IPS-18c (cell line): ENCODE data around the gene ELMO3.
A peak's percentile ranks its signal among the peaks of the same experiment; 100 is the strongest.

Source experiments
- H3K4me3 ChIP-seq: 2 replicates; pipeline ENCODE4 v1.7.0; 2013; ENCODE audit warnings: low read depth, mild to moderate bottlenecking, low read length, moderate library complexity; ENCODE audit not compliant: insufficient read depth
- H3K9me3 ChIP-seq: one replicate; pipeline ENCODE4 v1.6.1; 2013; ENCODE audit warnings: mild to moderate bottlenecking, low read length, moderate library complexity; ENCODE audit not compliant: control insufficient read depth, insufficient read depth

ELMO3 gene

DNA sequence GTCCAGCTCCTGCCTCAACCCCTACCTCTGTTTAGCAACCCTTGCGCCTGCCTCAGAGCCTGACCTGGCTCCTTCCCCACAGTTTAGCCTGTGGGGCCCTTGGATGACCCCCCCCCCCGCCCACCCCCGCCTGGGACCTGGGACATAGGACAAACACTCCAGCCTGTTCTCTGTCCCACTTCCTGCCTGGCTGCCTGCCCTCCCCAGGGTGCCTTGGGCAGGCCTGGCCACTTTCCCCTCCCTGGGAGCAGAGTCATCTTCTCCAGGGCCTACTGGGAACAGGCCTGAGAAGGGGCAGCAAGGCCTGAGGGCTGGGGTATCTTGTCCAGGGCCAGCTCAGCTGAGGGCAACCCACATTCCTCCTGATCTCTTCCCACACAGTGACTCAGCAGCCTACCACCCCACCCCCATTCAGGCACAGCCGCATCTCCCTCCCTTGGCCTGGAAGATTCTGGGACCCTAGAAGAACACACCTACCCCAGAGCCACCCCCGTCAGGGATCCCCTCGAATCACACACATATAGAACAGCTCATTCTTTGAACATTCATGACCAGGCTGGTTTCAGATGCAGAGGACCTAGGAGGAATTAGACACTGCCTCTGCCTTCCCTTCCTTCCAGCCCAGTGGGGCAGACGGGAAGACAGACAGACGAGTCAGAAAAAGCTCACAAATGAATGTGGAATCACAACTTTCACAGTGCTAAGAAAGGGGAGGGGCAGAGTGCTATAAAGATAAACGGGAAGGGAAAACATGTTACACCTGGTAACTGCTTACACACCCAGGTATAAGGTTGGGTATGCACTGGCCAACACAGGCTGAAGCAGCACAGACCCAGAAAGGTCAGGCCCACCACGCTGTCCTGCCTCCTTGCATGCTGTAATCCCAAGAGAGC lies 42.3 kb downstream of the ELMO3 start:
- Histone ChIP-seq H3K9me3 (no peaks in the 10 kb centered on the region), H3K4me3 (no peak overlapping the region)

DNA sequence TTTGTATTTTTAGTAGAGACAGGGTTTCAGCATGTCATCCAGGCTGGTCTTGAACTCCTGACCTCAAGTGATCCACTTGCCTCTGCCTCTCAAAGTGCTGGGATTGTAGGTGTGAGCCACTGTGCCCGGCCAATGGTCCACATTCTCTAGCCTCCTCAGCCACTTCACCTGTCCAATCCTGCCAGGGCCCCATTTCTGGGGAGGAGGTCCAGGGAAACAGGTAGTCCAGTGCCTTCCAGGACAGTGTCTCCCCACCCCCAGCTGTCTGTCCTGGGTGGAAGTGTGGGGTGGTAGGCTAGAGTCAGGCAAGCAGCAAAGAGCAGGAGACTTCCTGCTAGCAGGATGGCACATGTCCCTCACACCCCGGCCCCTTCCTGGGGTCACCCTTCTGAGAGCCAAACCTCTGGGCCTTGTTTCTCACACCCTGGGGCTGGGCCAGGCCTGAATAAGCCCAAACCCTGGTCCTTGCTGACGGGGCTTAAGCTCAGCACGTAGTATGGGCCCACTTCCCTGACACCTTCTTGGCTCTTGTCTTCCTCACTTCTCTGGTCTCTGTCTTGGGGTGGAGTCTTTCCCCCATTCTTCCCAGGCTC lies 43.3 kb downstream of the ELMO3 start:
- no peaks in the 10 kb centered on the region for H3K9me3 ChIP-seq

DNA sequence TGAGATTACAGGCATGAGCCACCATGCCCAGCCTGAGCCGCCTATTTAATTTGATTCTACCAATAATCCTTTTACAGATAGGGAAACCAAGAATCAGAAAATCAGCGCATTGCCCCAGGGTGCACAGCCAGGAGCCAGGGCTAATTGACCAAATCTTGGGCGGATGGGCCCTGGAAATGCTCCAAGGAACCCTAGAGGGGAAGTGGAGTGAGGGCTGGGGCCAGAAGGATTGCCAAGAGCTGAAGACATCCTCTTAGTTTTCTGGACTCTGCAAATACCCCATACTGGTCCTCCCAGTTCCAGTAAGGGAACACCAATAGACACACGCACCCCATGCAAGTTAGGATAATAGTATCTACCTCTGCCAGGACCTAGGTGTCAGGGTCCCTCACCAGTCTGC lies 44.5 kb downstream of the ELMO3 start:
- Histone ChIP-seq H3K9me3 (no peaks in the 10 kb centered on the region), H3K4me3 (no peak overlapping the region)

More for the DNA sequence above, 43.3 kb downstream of the ELMO3 start:
- H3K4me3 ChIP-seq = no peak overlapping the region

DNA sequence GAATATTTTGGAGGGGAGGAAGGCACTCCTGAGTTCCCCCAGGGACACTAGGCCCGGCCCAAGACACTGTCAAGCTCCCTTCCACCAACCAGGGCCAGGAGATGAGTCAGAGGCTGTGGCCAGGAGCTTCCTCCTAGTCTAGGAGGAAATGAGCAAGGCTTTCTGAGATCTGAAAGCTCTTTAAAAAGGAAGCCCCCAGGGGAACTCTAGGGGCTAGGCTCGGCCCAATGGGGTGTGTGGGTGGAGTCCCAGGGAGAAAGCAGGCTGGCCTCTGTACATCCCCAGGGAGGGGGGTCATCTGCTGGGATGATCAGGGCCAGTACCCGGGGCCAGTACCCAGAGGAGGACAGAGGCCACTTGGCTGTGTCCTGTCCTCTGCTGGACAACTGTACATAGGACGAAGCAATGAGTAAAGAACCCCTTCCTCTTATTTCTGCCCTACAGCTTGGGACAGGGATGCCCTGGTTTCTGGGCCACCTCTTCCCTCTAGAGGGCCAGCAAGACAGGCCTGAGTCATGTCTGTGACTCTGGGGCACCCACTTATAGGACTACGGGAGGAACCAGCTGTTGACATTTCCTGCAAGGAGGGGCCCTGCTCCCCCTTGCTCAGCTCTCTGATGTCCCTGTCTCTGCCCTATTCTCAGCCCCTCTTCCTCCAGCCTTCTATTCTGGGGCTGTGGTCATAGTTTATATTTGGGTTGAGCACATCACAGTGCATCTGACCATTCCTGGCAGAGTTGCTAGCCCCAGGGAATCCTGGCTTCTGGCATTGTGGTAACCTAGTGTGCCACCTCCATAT lies 45.7 kb downstream of the ELMO3 start:
- Histone ChIP-seq H3K9me3 (no peaks in the 10 kb centered on the region), H3K4me3 (no peak overlapping the region)

DNA sequence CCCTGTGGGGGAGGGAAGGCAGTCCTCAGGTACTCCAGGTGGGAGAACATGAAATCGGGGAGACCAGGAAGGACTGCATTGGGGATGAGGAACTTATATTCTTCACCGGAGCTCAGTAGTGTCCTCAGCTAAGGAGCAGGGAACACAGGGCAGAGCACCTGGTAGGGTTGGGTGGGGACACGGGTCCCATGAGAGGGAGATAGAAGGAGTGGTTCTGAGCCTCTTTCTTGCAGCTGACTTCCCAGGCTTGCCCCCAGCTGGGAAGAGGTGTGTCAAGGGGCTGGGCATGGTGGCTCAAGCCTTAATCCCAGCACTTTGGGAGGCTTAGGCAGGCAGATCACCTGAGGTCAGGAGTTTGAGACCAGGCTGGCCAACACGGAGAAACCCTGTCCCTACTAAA lies 46.3 kb downstream of the ELMO3 start:
- peak overlapping the region; percentile 9; the same call in 1 of the 2 replicates for H3K4me3 ChIP-seq

DNA sequence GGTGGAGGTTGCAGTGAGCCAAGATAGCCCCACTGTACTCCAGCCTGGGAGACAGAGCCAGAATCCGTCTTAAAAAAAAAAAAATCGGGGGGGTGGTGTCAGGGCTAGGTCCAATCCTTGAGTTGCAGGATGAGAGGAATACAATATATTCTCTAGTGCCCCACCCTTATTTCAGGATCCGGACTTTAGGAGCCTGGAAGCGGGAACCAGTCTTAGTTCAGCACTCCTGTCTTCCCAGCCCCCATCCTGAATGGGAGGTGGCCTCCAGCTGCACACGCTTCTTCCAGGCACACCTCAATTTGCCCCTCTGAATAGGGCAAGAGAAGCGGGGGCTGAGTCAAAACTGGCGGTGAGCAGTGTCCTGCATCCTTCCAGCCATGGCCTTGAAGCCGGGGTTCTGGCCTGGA lies 46.7 kb downstream of the ELMO3 start:
- Histone ChIP-seq H3K4me3 (peak overlapping the region; percentile 84), H3K9me3 (no peaks in the 10 kb centered on the region)

More for the DNA sequence above, 46.3 kb downstream of the ELMO3 start:
- no peaks in the 10 kb centered on the region for H3K9me3 ChIP-seq

DNA sequence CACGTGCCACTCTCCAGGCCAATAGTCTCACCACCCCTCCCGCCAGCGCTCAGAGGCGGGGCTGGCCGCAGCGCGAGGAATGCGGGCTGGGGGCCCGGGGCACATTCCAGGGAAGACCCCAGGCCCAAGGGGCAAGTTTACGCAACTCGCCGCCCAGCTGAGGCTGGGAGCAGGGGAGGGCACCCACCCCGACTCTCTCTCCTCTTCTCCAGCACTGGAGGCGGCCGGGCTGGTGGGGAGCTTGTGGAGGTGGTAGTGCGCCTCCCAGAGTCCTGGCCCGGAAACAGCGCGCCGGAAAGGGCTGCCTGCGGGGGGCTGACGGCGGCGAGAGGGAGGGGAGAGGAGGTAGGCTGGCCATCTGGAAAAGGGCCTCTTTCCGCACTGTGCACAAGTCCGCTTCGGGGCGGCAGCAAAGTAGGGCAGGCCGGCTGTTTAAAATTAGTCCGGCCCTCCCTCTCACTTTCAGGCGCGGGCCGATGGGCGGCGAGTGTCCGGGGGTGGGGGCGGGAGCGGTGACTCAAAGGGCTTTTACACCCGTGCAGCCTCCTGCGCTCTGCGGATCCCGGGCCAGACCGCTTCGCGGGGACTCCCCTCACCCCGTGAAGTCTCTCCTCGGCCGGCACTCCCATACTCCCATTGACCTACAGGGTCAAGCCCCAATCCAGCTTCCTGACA lies 47.3 kb downstream of the ELMO3 start:
- Histone ChIP-seq H3K4me3 (peak overlapping the region; percentile 84), H3K9me3 (no peaks in the 10 kb centered on the region)

DNA sequence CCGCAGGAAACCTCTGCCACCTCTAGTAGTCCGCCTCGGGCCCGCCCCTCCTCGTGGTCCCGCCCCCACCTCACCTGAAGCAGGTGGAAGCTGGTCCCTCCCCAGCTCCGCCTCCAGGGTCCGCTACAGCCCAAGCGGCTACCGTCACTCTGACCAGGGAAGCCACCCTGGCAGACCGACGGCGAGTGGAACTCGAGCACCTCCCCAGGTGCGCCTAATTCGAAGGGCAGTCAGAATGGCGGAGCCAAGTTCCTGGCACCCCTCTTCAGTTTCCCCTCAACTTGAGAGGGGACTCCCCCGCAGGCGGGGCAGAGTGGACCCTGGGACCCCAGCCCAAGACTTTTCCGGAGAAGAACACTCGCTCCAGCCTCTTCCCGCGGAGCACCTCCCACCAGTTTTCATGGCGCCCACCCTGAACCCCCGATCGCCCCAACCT lies 47.8 kb downstream of the ELMO3 start:
- Histone ChIP-seq H3K9me3 (no peaks in the 10 kb centered on the region), H3K4me3 (peak overlapping the region; percentile 84)

DNA sequence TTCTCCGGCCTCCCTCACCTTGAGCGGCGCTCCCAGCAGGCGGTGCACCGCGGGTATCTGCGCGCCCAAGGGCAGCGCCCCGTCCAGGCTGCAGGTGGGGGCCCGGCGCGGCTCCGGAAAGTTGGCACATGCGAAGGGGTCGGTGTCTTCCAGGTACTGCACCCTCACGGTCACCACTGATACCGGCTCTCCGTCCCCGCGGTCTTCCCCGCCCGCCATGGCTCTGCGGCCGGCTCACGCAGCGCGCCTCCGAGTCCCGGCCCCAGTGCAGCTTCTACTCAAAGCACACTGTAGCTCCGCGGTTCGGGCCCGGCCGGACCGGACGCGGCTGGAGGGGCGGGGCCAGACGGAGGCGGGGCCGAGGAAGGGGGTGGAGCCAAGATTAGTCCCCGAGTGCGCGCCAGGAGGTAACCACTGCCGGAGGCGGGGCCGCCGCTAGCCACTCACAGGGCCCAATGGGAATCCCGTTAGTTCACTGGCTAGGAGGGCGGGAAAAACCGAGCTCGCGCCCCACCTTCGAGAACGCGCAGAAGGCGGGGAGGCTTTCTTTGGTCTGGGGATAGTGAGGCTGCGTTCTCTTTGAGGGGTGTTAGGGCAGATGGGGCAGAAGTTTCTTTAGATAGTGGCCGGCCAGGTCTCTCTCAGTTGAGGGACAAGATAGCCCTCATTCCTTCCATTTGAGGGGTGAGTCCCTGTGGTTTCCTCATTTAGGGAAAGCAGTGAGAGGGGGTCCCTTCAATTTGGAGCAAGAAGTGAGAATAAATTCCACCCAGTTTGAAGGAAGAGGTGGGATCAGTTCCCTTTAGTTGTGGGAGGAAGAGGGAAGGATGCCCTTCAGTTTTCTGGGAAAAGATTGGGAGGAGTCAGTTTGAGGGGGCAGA lies 48.5 kb downstream of the ELMO3 start, which contains the start of gene FHOD1:
Gene FHOD1 (minus strand): TSS at position 290 of the 881 bp plus-strand sequence. CDS start 71 bp downstream, at position 219.
- Histone ChIP-seq H3K4me3 (peak within 1 kb of the TSS; percentile 84), H3K9me3 (no peaks in the 10 kb centered on the region)

DNA sequence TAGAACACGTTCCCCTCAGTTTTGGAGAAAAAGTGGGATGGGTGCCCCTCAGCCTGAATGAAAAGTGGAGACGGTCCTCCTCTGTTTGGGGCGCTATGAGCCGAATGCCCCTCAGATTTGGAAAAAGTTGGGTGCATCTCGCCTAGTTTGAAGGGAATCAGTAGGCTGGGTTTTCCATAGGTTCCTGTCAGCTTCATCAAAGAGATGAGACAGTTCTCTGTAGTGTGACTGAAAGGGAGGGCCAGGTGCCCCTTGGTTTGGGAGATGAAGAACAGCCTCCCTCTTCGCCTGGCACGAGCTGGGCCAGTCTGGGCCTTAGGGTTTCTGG lies 49.1 kb downstream of the ELMO3 start:
- Histone ChIP-seq H3K4me3 (peak overlapping the region; percentile 71), H3K9me3 (no peaks in the 10 kb centered on the region)

DNA sequence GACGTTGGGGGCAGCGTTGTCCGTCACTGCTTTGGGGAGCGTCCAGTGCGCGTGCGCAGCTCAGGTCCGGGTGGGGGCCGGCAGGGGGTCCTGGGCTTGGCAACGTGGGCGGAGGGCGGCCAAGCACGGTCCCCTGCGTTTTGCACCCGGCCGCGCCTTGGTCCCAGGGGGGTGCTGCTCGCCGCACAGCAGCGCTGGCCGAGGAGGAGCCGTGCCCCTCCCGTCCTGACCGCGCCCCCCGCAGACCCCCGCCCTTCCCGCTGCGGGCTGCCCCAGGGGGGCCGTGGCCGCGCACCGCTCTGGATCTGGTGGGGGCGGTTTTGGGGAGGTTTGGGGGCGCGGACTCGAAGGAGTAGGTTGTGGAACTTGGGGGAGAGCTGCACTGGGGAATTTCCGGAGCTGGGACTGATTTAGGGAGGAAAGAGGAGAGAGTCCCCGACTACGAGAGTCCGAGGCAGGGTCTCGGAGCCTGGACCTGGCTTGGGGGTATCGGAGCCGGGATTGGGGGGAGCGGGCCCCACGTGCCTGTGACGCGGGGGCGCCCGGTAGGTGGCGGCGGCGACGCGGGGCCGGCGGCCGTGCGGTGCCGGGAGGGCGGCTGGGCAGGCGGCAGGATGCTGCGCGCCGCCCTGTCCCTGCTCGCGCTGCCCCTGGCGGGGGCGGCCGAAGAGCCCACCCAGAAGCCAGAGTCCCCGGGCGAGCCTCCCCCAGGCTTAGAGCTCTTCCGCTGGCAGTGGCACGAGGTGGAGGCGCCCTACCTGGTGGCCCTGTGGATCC lies 49.7 kb downstream of the ELMO3 start, which contains the start of gene SLC9A5:
Gene SLC9A5 (plus strand): TSS at position 579 of the 777 bp plus-strand sequence. CDS start 36 bp downstream, at position 615.
- Histone ChIP-seq H3K9me3 (no peaks in the 10 kb centered on the region), H3K4me3 (peak within 1 kb of the TSS; percentile 71)

DNA sequence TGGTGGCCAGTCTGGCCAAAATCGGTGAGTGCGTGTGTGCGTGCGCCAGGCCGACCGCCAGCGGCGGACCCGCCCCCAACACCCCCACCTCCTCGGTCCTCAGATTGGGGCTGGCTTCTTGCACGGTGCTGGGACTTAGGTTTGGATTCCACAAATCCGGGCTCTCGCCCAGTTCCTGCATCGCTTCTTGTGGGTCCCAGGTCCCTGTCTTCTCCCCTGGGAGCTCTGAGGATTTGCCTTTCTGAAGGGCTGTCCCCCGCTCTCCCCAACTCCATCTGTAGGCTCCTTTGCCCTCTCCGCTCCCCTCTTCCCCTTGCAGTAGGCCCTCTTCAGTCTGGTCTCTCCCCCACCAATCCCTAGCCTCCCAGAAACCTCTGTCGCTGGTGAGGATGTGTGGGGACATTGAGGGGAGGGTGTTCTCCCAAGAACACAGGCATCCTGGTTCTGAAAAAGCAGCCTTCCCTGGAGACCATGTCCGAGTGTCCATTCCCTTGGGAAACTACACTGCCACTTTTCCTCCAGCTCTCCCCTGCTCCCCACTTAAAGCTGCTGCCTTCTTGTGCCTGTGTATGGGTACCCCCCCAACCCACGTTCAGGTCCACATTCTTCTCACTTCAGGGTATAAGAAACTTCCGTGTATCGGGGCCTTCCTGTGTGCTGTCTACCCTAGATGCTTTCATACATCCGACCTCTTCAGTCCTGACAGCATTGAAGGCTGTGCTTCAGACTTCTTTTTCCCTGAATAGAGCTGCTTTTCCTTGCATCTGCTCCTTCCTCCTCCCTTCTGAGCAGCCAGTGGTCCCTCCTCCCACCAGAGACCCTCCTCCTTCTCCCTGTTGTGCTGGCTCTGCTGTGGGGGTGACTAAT lies 50.5 kb downstream of the ELMO3 start:
- peak overlapping the region; percentile 71 for H3K4me3 ChIP-seq
- no peaks in the 10 kb centered on the region for H3K9me3 ChIP-seq

DNA sequence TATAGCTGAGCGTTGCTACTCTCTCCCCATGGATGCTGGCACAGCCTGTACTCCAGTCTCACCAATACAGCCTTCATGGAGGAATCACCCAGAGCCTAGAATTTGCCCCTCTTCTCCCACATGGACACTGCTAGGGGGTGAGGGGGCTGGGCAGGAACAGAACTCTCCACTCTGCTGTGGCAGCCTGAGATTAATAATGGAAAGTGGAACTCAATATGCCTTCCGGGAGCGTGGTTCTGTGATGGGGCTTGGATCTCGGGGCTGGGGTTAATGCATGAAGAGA lies 51.1 kb downstream of the ELMO3 start:
- H3K9me3 ChIP-seq = no peaks in the 10 kb centered on the region
- no peak overlapping the region for H3K4me3 ChIP-seq

DNA sequence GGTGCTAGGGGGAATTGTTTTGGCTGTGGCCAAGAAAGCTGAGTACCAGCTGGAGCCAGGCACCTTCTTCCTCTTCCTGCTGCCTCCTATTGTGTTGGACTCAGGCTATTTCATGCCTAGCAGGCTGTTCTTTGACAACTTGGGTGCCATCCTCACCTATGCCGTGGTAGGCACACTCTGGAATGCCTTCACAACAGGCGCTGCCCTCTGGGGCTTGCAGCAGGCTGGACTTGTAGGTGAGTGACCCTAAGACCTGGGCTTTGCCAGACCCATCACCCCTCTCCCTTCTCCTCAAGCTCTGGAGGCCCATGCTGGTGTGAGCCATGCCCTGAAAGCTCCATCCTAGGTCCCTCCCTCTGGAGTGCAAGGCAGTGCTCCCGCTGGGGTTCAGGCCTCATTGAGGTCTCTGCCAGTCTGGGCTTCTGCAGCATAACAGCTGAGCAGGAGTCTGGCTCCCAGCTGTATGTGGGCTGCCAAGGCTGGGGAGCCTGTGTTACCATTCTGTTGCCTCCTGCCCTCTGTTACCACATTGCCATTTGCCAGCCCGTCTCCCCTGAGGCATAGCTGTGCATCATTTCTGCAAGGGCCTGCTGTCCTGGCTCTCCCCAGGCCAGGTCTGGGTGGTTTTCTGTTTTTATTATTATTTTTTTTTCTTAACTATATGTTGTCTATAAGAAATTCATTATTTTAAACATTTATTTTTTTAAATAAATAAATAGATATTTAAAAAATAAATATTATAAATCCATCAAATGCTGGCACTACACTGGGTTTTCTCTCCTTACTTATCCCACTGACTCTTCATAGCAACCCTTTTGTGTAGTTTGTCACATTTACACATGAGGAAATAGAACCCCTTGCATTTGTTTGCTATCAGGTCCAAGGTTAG lies 53.9 kb downstream of the ELMO3 start:
- Histone ChIP-seq H3K4me3 (no peak overlapping the region), H3K9me3 (no peaks in the 10 kb centered on the region)
